Measurements from ENCODE around the gene C6orf47. TPM values are rescaled to one million over a fixed set of nuclear protein-coding genes. Genes with fewer than 3 reads are reported as not detected.

C6orf47 gene
- total and polyA plus RNA-seq, 2 of the 13 experiments (the other 11 are each of a cell fraction or from before 2014, with no cell fraction given): 1.7 to 18.1 TPM

- FAIRE-seq: no peak
- intact Hi-C loops (cut with micrococcal nuclease; ENCODE audit: unreplicated experiment): no loop called here
- H3K36me3 ChIP-seq (replicated peaks in 1 of 2; ENCODE audit: control insufficient read depth in 1 of 2, insufficient read depth in 2 of 2, low read length in 2 of 2): peaks cover 58 to 77% of the 10 kb centered on the region in 2 experiments
- no peak overlapping the region for H3K9ac ChIP-seq (ENCODE audit: insufficient read depth, low read depth, low read length)
- no peak overlapping the region for H2AFZ ChIP-seq (ENCODE audit: low read length)
- DNase-seq (ENCODE audit: low spot score): no peak
- H4K20me1 ChIP-seq (ENCODE audit: insufficient read depth, low read length): no peaks in the 10 kb centered on the region
- CTCF ChIA-PET (ENCODE audit: low intra/inter-chr PET ratio, low total read pairs): no interaction called here
- no peaks in the 10 kb centered on the region for H3K79me2 ChIP-seq (ENCODE audit: insufficient read depth, low read length)
- POLR2A ChIA-PET: interaction anchor here (1.4 to 4.9 kb wide), 2 partner anchors 11 to 75 kb away, joined by 4 to 22 read pairs; partner anchors contain the start of gene ABHD16A
- no peaks in the 10 kb centered on the region for H3K9me3 ChIP-seq (ENCODE audit: low read length)
- in situ Hi-C loops (cut with HindIII; ENCODE audit: extremely low pct_ligation_motif_present, low pct_unique_long_range_greater_than_20kb): no loop called here
- no peak overlapping the region for H3K4me3 ChIP-seq (replicated peaks in 1 of 3; ENCODE audit: insufficient read depth in 1 of 3, low read depth in 2 of 3, low read length in 3 of 3)
- H3K4me1 ChIP-seq (ENCODE audit: insufficient read depth, low read length): peaks cover 12% of the 10 kb centered on the region; the same call in 1 of the 2 replicates
- BruUV-seq (replicated peaks): no TSS peak
- H3K27me3 ChIP-seq (ENCODE audit: control insufficient read depth in 1 of 2, insufficient read depth in 2 of 2, low read length in 2 of 2): no peaks in the 10 kb centered on the region
- TF ChIP-seq MATR3 (CRISPR knock-in tag; IDR thresholded peaks at IDR 0.05) (no peak), ZNF292 (CRISPR knock-in tag; IDR thresholded peaks at IDR 0.05; ENCODE audit: borderline replicate concordance, low read depth) (no peak), ZNF724P (CRISPR knock-in tag; IDR thresholded peaks at IDR 0.05; ENCODE audit: borderline replicate concordance) (no peak), ZNF563 (CRISPR knock-in tag; IDR thresholded peaks at IDR 0.05) (no peak), PPARG (CRISPR knock-in tag; conservative IDR thresholded peaks at IDR 0.05) (no peak), MEF2D (CRISPR knock-in tag; IDR thresholded peaks at IDR 0.05) (no peak), CHCHD3 (CRISPR knock-in tag; IDR thresholded peaks at IDR 0.05) (no peak), ZNF138 (CRISPR knock-in tag; IDR thresholded peaks at IDR 0.05; ENCODE audit: low read depth) (no peak), SATB2 (CRISPR knock-in tag; IDR thresholded peaks at IDR 0.05) (no peak), ZMYM2 (CRISPR knock-in tag; IDR thresholded peaks at IDR 0.05) (no peak), ZNF737 (CRISPR knock-in tag; IDR thresholded peaks at IDR 0.05; ENCODE audit: borderline replicate concordance) (no peak), ZBTB40 (IDR thresholded peaks at IDR 0.05) (no peak), ZBTB40 (CRISPR knock-in tag; IDR thresholded peaks at IDR 0.05) (no peak), ARNT2 (CRISPR knock-in tag; IDR thresholded peaks at IDR 0.05; ENCODE audit: low read depth) (no peak), ZNF747 (CRISPR knock-in tag; IDR thresholded peaks at IDR 0.05; ENCODE audit: borderline replicate concordance) (no peak), ZNF331 (CRISPR knock-in tag; IDR thresholded peaks at IDR 0.05) (no peak), NR2F1 (CRISPR knock-in tag; IDR thresholded peaks at IDR 0.05) (no peak)
- WGBS (ENCODE audit: low lambda C conversion rate): 98% methylated on average over 12 of the region's 12 CpGs
- no peak overlapping the region for H3K4me2 ChIP-seq (ENCODE audit: low read depth, low read length)
- no peak for ATAC-seq
- no peak overlapping the region for H3K27ac ChIP-seq (ENCODE audit: extremely low read length, insufficient read depth, low read length)
These were observed 31.1 kb upstream of the C6orf47 start for GRCh38 chr6:31691564-31692108.

Data from HepG2 (cell line).